Heart left ventricle (tissue), 16 donors: Measurements from ENCODE around the gene PCDHA10. TPM values are rescaled to one million over a fixed set of nuclear protein-coding genes. Genes with fewer than 3 reads are reported as not detected.
"Not testable (repeated sequence)": the region's sequence is repeated elsewhere in the genome, so short reads cannot be mapped to it uniquely, and the experiment has no call there.

Experiments
- ATAC-seq, 4 donors: fragments of 200-7000 bp; cut with Tn5 transposase; one replicate each; pipeline ENCODE4 v1.9.1; 2020 to 2022; ENCODE audit warnings: moderate library complexity in 4 of 4, mild to moderate bottlenecking in 3 of 4, moderate number of reproducible peaks in 1 of 4
- DNase-seq, 5 donors: peaks; one replicate each; pipeline ENCODE4 v3.0.0-alpha.2; 2020
- H3K27ac ChIP-seq, 12 donors: fragments of 200-600 bp; sonication (generic) in 4 of 12; one replicate each; pipeline versions ENCODE4 v1.5.0 to v1.8.0; 2016 to 2022; ENCODE audit warnings: mild to moderate bottlenecking in 2 of 12
- H3K27me3 ChIP-seq, 9 donors: fragments of 200-600 bp; sonication (generic) in 2 of 9; one replicate each; pipeline versions ENCODE4 v1.5.1 to v1.8.0; 2016 to 2022; ENCODE audit warnings: mild to moderate bottlenecking in 3 of 9
- H3K36me3 ChIP-seq, 9 donors: fragments of 200-600 bp; sonication (generic) in 2 of 9; one replicate each; pipeline versions ENCODE4 v1.5.0 to v1.8.0; 2018 to 2022; ENCODE audit warnings: mild to moderate bottlenecking in 2 of 9
- H3K4me1 ChIP-seq, 12 donors: fragments of 200-600 bp; sonication (generic) in 4 of 12; one replicate each; pipeline versions ENCODE4 v1.5.0 to v1.8.0; 2016 to 2022; ENCODE audit warnings: mild to moderate bottlenecking in 3 of 12
- H3K4me3 ChIP-seq, 12 donors: fragments of 200-600 bp; sonication (generic) in 4 of 12; one replicate each; pipeline versions ENCODE4 v1.5.0 to v1.8.0; 2017 to 2022; ENCODE audit warnings: mild to moderate bottlenecking in 9 of 12, moderate library complexity in 4 of 12
- H3K9me3 ChIP-seq, 12 donors: fragments of 200-600 bp; sonication (generic) in 4 of 12; one replicate each; pipeline versions ENCODE4 v1.5.0 to v1.8.0; 2016 to 2022; ENCODE audit warnings: mild to moderate bottlenecking in 1 of 12
- CTCF ChIP-seq, 12 donors: fragments of 200-600 bp; sonication (generic) in 4 of 12; IDR thresholded peaks; one replicate each; pipeline versions ENCODE4 v1.5.0 to v1.8.0; 2018 to 2022; ENCODE audit warnings: antibody characterized with exemption in 12 of 12, mild to moderate bottlenecking in 5 of 12
- POLR2A ChIP-seq, 2 donors: fragments of 450-650 bp; IDR thresholded peaks; one replicate each; pipeline ENCODE4 v1.6.1; 2017; ENCODE audit warnings: antibody characterized with exemption in 2 of 2, mild to moderate bottlenecking in 2 of 2, moderate library complexity in 2 of 2
- WGBS, 4 donors: extraction: QIAGEN DNeasy Blood & Tissue Kit in 2 of 4; methylation state at CpG; one replicate each; pipeline versions ENCODE4 v1.1.5 to v1.1.7; 2013 to 2018; 5-methylcytosine and 5-hydroxymethylcytosine counted together
- intact Hi-C, 10 donors: fragments of 100-400 bp; cut with DNase I; formaldehyde crosslinking; loops; one replicate each; pipeline versions ENCODE4 v1.11.1 to v1.14.2; 2022
- polyA plus RNA-seq, 2 donors: library from polyadenylated mRNA; stranded (reverse); fragments of 200-250 nt; gene quantifications; one replicate each; pipeline ENCODE4 v1.2.3, GENCODE V29; 2013
- total RNA-seq, 9 donors: library from RNA; depleted of rRNA in 2 of 9; stranded (reverse); fragments of >200 nt in 2 of 9; fragmentation: NEBNext Ultra II Directional in 3 of 9; extraction: Animal tissue kit (Norgen Biotek cat#: 25700) in 3 of 9; gene quantifications; one replicate each; pipeline versions ENCODE4 v1.1.0 to v1.2.4, GENCODE V29; 2016 to 2023
- donor health status: ischemic (EF 13 %, LVEDD 7.1; RV severe dilation, severe dysfunction).
- donor health status: healthy with polysubstance abuse.
- donor health status: DM: no; HTN: yes; CAD: no.
- donor health status: DM: no; HTN: no; CAD: no.
- donor health status: ischemic (EF 25% LVEDD 6.9; RV normal size, moderate dysfunction).
- donor health status: ischemic (EF 25% LVEDD 5.7; RV mildly dilated, moderate dysfunction).
- donor health status: healthy.
- donor health status: DM: yes; HTN: yes; CAD: no.
- donor health status: ischemic (EF 35%, LVEDD 5.7; RV mildly dilated, moderate dysfunction).
- donor health status: nonischemic (EF 11% LVEDD 7.7; RV severe dilation, severe dysfunction).
- donor health status: DM: yes; HTN: yes; CAD: no.
- donor health status: PGD.
- donor health status: ischemic (EF 29% LVEDD 5.4; RV normal size, mild dysfunction).
- donor health status: nonischemic (EF 23%, LVEDD 6.1; RV moderate dilation, normal function).

The PCDHA10 gene
- total and polyA plus RNA-seq, 11 donors, result under 0.01 to 0.41 (median 0.15) TPM; not detected in 2

GRCh38 chr5:140833993-140834392, 21.7 kb upstream of the PCDHA10 start, which contains the start of gene PCDHA7:
PCDHA7 (plus strand) TSS chr5:140834269; CDS start chr5:140834384, 115 bp downstream.
- intact Hi-C loops, result loop anchor here in 2 of 10 donors (10.0 kb wide), 2 partner anchors 211 to 221 kb away; partner anchors contain the start of gene PCDHB1 (in 1 of the 2)
- ATAC-seq (no peak), DNase-seq (no peak)
- TF ChIP-seq POLR2A (IDR thresholded peaks at IDR 0.05), result no peak
- peak in 5 of 12 donors; percentile 9 to 33 (median 23) for TF ChIP-seq CTCF (IDR thresholded peaks at IDR 0.05)
- peaks cover 9 to 90% (median 24%) of the 10 kb centered on the region in 9 donors for H3K27me3 ChIP-seq
- H3K36me3 ChIP-seq, result no peaks in the 10 kb centered on the region
- 6 to 15% (median 8%) methylated on average over 8 of the region's 8 CpGs for WGBS, 4 donors
- no peaks in the 10 kb centered on the region for H3K4me1 ChIP-seq
- H3K4me3 ChIP-seq, result peak within 1 kb of the TSS in 5 of 12 donors; percentile 18 to 41 (median 34)
- H3K27ac ChIP-seq, result no peak within 1 kb of the TSS
- H3K9me3 ChIP-seq, result peaks cover 0 to 41% (median 13%) of the 10 kb centered on the region in 12 donors

DNA sequence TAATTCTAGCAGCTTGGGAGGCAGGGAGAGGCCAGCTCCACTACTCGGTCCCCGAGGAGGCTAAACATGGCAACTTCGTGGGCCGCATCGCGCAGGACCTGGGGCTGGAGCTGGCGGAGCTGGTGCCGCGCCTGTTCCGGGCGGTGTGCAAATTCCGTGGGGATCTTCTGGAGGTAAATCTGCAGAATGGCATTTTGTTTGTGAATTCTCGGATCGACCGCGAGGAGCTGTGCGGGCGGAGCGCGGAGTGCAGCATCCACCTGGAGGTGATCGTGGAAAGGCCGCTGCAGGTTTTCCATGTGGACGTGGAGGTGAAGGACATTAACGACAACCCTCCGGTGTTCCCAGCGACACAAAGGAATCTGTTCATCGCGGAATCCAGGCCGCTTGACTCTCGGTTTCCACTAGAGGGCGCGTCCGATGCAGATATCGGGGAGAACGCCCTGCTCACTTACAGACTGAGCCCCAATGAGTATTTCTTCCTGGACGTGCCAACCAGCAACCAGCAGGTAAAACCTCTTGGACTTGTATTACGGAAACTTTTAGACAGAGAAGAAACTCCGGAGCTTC, 21.2 kb upstream of the PCDHA10 start:
- Histone ChIP-seq H3K4me3 (peak overlapping the region in 5 of 12 donors; percentile 18 to 41 (median 34)), H3K27me3 (peaks cover 9 to 90% (median 27%) of the 10 kb centered on the region in 9 donors), H3K9me3 (peaks cover 0 to 36% (median 11%) of the 10 kb centered on the region in 12 donors)
- 14 to 35% (median 21%) methylated on average over 21 to 27 of the region's 38 CpGs for WGBS, 4 donors
- not testable (repeated sequence) for ATAC-seq, DNase-seq, H3K36me3 ChIP-seq, H3K27ac ChIP-seq, H3K4me1 ChIP-seq
- intact Hi-C loops, result loop anchor here in 2 of 10 donors (10.0 kb wide), 2 partner anchors 210 to 220 kb away; partner anchors contain the start of gene PCDHB1 (in 1 of the 2)

DNA sequence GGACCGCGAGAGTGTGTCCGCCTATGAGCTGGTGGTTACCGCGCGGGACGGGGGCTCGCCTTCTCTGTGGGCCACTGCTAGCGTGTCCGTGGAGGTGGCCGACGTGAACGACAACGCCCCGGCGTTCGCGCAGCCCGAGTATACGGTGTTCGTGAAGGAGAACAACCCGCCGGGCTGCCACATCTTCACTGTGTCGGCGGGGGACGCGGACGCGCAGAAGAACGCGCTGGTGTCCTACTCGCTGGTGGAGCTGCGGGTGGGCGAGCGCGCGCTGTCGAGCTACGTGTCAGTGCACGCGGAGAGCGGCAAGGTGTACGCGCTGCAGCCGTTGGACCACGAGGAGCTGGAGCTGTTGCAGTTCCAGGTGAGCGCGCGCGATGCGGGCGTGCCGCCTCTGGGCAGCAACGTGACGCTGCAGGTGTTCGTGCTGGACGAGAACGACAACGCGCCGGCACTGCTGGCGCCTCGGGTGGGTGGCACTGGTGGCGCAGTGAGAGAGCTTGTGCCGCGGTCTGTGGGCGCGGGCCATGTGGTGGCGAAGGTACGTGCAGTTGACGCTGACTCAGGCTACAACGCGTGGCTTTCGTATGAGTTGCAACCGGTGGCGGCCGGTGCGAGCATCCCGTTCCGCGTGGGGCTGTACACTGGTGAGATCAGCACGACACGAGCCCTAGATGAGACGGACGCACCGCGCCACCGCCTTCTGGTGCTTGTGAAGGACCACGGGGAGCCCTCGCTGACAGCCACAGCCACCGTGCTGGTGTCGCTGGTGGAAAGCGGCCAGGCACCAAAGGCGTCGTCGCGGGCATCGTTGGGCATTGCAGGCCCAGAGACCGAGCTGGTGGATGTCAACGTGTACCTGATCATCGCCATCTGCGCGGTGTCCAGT, 19.8 kb upstream of the PCDHA10 start:
- peak in 2 of 5 donors; percentile 21 to 55 for DNase-seq
- H3K27me3 ChIP-seq, result peaks cover 9 to 91% (median 24%) of the 10 kb centered on the region in 9 donors

More for the DNA sequence above, 19.8 kb upstream of the PCDHA10 start:
- intact Hi-C loops, result loop anchor here in 2 of 10 donors (10.0 kb wide), 2 partner anchors 209 to 219 kb away; partner anchors contain the start of gene PCDHB1 (in 1 of the 2)
- Histone ChIP-seq H3K27ac (no peak overlapping the region), H3K9me3 (peaks cover 0 to 31% (median 8%) of the 10 kb centered on the region in 12 donors), H3K4me3 (no peak overlapping the region), H3K36me3 (no peaks in the 10 kb centered on the region), H3K4me1 (no peaks in the 10 kb centered on the region)
- ATAC-seq, result no peak
- TF ChIP-seq CTCF (IDR thresholded peaks at IDR 0.05) (no peak), POLR2A (IDR thresholded peaks at IDR 0.05) (no peak)
- WGBS, 4 donors, result 33 to 50% (median 44%) methylated on average over 36 to 103 of the region's 103 CpGs
